ENCODE measurements around the gene TRMT2B.

DNA sequence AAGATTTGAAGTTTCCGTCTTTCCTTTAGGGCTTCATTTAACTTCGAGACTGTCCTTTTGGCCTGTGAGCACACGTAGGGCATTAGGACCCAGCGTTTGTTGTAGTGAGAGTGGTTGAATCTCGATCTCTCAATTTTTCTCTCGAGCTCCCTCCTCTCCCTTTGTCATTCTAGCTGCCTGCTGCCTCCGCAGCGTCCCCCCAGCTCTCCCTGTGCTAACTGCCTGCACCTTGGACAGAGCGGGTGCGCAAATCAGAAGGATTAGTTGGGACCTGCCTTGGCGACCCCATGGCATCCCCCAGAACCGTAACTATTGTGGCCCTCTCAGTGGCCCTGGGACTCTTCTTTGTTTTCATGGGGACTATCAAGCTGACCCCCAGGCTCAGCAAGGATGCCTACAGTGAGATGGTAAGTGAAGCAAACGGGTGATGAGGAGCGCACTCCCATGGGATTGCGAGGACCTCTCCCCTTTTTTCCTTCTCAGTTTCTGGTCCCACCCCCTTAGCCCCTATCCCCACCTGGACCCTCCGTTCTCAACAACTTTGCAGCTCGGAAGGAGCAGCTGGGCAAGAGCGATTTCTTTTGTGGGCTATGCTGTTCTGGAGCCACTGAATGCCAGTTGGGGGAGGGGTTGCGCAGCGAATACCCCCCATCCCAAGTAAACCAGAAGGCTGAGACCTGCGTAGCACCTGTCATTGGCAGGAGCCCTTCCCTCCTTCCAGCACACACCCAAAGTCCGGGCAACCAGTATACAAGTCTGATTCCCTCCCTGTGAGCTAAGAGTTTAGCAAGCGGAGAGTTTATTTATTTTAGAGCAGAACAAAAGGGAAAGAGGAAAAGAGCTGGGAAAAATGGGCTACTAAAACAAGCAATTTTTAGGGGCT lies 27.0 kb upstream of the TRMT2B start, which contains the start of gene TMEM35A:
- TF ChIP-seq, protein P1, sequence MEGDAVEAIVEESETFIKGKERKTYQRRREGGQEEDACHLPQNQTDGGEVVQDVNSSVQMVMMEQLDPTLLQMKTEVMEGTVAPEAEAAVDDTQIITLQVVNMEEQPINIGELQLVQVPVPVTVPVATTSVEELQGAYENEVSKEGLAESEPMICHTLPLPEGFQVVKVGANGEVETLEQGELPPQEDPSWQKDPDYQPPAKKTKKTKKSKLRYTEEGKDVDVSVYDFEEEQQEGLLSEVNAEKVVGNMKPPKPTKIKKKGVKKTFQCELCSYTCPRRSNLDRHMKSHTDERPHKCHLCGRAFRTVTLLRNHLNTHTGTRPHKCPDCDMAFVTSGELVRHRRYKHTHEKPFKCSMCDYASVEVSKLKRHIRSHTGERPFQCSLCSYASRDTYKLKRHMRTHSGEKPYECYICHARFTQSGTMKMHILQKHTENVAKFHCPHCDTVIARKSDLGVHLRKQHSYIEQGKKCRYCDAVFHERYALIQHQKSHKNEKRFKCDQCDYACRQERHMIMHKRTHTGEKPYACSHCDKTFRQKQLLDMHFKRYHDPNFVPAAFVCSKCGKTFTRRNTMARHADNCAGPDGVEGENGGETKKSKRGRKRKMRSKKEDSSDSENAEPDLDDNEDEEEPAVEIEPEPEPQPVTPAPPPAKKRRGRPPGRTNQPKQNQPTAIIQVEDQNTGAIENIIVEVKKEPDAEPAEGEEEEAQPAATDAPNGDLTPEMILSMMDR (IDR thresholded peaks at IDR 0.05), result no peak
- TF ChIP-seq POLR2A (IDR thresholded peaks at IDR 0.05), result no peak

Data from adrenal gland (tissue), 5 donors.